ENCODE results near the gene FABP6.
"Not testable (repeated sequence)": the region's sequence is repeated elsewhere in the genome, so short reads cannot be mapped to it uniquely, and the experiment has no call there.

The FABP6 gene

GRCh38 chr5:160227012-160227411, 2.3 kb upstream of the FABP6 start:
- no peak for DNase-seq

- no peak for DNase-seq
Observed at GRCh38 chr5:160230686-160231527, 1.6 kb downstream of the FABP6 start.

GRCh38 chr5:160231783-160232342, 2.6 kb downstream of the FABP6 start:
- DNase-seq = no peak

DNA sequence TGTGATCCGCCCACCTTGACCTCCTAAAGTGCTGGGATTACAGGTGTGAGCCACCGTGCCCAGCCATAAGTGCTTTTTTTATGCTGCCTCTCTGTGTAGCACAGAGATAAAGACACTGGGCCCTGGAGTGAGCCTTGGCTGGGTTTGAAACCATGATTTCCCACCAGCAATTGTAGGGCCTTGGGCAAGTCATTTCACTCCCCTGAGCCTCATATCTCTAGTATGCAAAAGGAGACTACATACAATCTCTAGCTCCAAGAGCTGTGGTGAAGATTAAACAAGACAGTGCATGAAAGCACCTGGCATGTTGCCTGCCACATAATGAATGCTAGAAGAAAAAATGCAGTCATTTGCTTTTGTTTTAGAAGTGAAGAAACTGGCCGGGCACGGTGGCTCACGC, 3.9 kb downstream of the FABP6 start:
- no peak for DNase-seq

GRCh38 chr5:160235731-160236130, 6.4 kb downstream of the FABP6 start:
- no peak for DNase-seq

DNA sequence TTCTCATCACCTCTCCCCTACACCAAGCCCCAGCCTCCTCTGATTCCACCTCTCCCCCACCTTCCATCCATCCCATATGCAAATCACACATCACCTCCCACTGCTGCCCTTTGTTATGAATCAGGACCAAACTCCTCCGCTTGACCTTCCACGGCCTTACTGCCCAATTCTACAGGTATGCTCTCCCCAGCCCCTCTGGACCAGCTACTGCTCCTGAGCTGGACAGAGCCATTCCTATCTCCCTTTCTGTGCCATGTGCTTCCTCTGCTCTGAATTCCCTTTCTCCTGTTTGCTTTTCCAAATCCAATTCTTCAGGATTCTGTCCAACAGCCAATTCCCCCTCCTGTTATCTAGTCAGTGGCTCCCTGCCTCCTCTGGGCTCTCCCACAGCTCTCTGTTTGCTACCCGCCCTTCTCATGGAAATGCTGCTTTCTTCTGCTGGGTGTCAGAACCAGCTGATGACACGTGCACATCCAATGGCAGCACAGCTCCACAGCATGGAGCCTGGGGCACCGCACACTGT, 8.3 kb downstream of the FABP6 start:
- DNase-seq = no peak

DNA sequence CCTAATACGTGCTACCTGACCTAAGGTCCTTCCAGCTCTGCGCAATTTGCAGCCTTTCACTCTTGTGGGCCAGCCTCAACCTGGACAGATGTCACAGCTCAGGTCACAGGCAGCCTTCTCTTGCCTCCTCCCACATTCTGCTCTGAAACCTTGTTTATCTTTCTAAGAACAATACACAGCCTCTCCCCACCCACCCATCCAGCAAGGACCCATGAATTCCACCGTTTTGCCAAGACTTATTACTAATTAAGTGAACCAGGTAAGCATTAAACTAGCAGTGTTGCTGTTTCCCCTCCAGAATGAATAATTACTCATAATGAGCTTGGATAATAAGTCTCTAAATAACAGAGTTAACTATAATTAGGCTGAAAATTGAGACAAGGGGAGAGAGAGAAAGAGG, 11.0 kb downstream of the FABP6 start:
- no peak for DNase-seq

- no peak for DNase-seq
Observed at GRCh38 chr5:160242145-160242544, 12.8 kb downstream of the FABP6 start.

DNA sequence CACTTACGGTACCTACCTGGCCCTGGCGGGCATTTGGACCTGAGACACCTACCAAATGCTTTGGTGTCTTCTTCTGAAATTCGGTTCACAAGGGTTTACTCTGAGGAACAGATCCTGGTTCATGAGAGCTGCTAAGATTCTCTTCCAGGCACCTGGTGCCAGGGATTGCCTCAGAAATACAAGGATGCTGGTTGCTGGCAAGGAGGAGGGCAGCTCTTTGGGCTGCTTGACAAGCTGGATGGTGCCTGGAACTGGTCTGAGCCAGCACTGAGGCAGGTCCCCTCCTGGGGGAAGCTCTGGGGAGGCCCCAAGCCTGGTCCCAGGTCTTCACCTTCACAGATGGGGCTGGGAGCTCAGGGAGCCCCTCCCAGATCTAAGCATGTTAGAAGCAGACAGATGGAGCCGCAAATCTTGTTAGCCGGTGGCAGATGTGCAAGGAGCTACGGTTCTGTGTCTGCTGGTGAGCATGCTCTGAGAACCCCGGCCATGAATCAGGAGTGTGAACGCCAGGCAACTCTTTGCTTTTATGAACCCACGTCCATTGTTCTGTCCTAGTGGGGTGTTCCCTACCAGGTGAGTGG, 16.3 kb downstream of the FABP6 start:
- DNase-seq = no peak

- not testable (repeated sequence) for DNase-seq
Observed at GRCh38 chr5:160249570-160249969, 20.3 kb downstream of the FABP6 start.

DNA sequence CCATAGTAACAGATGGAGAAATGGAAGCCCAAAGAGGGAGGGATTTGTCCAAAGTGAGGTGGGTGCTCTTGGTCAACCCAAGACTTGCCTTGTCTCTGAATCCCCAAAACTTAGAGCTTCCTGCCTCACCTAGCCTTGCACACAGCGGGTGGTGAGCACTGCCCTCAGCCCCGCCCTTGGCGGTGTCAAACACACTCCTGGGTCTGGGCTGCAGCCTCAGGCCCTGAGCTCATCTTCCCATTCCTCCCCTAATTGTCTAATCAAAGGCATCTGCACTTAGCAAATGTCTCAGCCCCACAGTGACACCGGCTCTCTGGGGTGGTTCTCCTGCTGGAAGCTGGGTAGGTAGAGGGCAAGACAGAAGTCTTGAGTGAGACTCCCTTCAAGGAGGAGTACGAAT, 20.9 kb downstream of the FABP6 start:
- DNase-seq = no peak

GRCh38 chr5:160250826-160251225, 21.5 kb downstream of the FABP6 start:
- DNase-seq = no peak

GRCh38 chr5:160251406-160252155, 22.3 kb downstream of the FABP6 start:
- DNase-seq = no peak

DNA sequence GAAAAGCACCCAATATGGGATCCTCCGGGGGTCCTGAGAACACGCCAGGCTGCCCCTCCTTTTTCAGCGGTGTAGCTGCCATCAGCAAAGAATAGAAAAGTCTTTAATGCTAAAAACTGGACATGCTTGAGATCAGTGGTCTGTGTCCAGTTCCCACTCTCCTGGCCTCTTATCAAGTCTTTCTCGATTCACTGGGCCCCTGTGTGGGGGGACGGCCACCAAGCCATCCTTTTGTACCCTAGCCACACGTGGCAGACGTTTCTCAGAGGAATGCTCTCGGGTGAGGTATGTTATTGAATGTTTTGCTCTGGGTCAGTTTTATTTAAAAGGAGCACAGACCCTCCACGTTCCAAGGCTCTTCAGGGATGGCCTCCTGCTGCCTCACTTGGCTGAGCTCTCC, 23.6 kb downstream of the FABP6 start:
- no peak for DNase-seq

DNA sequence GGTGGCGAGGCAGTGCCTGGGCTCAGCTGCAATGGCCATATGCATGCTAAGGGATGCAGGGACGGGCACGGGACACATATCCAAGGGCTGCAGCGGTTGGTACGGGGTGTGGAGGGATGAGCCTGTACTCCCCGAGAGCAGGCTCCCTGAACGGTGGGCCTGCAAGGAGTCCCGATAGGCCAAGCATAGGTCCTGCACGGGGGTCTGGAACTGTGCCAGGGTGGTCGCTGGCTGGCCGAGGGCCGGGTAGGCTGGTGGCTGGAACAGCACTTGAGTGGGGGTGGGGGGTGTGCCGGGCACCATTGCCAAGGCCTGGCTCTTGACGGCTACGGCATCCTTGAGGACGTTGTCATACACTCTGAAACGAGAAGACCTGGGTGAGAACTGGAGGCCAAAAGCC, 24.1 kb downstream of the FABP6 start:
- no peak for DNase-seq

DNA sequence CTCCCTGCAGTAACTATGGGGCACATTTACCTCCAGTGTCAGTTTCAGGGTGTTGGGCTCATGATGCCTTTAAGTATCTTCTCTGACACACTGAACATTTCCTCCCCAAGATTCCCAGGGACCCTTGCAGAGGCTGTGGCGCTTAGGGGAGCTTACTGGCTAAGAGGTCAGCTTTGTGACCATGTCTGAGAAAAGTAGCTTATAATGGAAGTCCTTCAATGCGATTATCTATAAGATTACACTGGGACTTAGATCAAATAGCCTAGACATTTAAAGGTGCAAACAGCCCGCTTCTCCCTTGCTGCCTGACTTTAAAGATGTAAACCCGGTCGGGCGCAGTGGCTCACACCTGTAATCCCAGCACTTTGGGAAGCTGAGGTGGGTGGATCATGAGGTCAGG, 25.4 kb downstream of the FABP6 start:
- no peak for DNase-seq

GRCh38 chr5:160259341-160259740, 30.0 kb downstream of the FABP6 start:
- no peak for DNase-seq

DNA sequence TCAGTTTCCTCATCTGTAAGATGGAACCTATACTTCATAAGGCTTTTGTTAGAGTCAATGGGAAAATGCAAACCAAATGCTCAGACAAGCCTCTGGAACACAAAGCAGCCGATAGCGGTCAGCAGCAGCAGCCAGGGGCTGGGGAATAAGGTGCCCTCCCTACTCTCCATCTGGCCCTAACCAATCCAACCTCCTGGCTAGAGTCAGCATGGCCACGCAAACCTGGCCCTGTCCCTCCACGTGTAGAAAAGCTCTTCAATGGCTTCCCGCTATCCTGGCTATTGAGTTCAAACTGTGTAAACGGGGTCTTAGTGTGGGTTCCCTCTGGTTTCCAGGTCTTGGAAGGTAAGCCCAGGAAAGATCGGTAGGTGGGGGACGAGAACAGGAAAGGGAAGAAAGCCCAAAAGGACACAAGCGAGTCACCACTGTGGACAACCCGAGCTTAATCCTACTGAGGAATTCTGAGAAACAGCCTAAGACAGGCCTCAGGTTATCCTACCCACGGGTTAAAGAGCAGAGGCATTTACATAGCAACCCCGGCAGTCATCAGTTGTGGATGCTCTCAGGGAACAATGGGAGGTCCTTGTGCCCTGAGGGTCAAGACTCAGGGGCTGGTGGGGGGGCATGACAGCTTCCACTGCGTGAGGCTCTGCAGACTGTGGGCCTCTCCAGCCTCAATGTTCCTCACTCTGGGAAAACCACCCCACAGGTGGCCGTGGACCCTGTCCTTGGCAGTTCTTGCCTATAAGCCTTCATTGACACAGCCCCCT, 30.9 kb downstream of the FABP6 start:
- DNase-seq = no peak

GRCh38 chr5:160260881-160261815, 31.8 kb downstream of the FABP6 start:
- DNase-seq = no peak

- DNase-seq = no peak
Observed at GRCh38 chr5:160262151-160263074, 33.1 kb downstream of the FABP6 start.

All from NCI-H187 treated with DMSO at 0.1 percent for 48 hours (cell line).